ENCODE measurements around the gene UBE2G1.
"Not testable (repeated sequence)": the region's sequence is repeated elsewhere in the genome, so short reads cannot be mapped to it uniquely, and the experiment has no call there.

UBE2G1 gene

GRCh38 chr17:4366327-4367063 lies at the start of gene UBE2G1:
Gene UBE2G1, minus strand, starts transcription at chr17:4366675. Its CDS starts 359 bp downstream, at chr17:4366316.
- peak; percentile 99 for DNase-seq (ENCODE audit: low read depth in 2 of 2)

DNA sequence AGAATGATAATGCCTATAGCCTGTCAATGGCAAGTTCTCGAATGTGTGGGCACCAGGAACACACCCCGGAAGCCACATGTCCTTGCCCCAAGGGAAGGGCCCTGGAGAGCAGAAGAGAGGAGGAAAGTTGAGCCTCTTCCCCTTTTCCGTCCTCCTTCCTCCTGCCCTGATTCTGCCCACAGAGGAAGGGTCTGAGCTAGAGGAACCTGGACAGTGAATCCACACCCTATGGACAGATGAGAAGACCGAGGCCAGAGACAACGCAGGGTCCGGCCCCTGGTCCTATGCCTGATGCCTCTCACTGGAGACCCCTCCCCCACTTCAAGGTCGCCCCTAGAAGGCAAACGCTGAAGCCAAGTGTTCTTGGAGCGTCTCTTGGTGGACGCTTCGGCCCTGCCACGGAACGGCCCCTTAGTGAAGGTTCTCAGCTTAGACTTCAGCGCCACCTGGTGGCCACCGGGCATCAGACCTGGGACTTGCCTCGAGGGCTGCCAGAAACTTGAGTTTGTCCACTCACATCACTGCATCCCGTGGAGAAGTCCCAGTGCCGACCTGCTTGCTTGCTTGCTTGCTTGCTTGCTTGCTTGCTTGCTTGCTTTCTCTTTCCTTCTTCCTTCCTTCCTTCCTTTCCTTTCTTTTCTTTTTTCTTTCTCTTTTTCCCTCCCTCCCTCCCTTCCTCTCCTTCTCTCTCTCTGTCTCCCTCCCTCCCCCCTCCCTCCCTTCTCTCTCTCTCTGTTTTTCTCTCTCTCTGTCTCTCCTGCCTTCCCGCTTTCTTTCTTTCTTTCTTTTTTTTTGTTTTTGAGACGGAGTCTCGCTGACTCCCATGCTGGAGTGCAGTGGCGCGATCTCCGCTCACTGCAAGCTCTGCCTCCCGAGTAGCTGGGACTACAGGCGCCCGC lies 46.7 kb upstream of the UBE2G1 start:
- DNase-seq (ENCODE audit: low read depth in 2 of 2): peak; percentile 91 to 94

DNA sequence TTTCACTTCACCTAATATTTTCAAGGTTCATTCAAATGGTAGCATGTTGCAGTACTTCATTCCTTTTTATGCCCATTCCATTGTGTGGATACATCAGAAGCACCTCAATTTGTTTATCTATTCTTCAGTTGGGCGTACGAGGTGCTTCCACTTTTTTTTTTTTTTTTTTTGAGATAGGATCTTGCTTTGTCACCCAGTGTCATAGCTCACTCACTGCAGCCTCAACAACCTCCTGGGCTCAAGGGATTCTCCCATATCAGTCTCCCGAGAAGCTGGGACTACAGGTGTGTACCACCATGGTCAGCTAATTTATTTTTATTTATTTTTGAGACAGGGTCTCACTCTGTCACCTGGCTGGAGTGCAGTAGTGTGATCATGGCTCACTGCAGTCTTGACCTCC lies 44.7 kb upstream of the UBE2G1 start:
- no peak for DNase-seq (ENCODE audit: low read depth in 2 of 2)

GRCh38 chr17:4409659-4410058 lies 43.2 kb upstream of the UBE2G1 start:
- DNase-seq (ENCODE audit: low read depth in 2 of 2): no peak

GRCh38 chr17:4407851-4408250 lies 41.4 kb upstream of the UBE2G1 start:
- no peak for DNase-seq (ENCODE audit: low read depth in 2 of 2)

- DNase-seq (ENCODE audit: low read depth in 2 of 2): no peak
Observed at GRCh38 chr17:4407216-4407615, 40.7 kb upstream of the UBE2G1 start.

GRCh38 chr17:4406386-4406785 lies 39.9 kb upstream of the UBE2G1 start:
- DNase-seq (ENCODE audit: low read depth in 2 of 2): no peak

GRCh38 chr17:4405699-4406098 lies 39.2 kb upstream of the UBE2G1 start:
- DNase-seq (ENCODE audit: low read depth in 2 of 2): no peak

DNA sequence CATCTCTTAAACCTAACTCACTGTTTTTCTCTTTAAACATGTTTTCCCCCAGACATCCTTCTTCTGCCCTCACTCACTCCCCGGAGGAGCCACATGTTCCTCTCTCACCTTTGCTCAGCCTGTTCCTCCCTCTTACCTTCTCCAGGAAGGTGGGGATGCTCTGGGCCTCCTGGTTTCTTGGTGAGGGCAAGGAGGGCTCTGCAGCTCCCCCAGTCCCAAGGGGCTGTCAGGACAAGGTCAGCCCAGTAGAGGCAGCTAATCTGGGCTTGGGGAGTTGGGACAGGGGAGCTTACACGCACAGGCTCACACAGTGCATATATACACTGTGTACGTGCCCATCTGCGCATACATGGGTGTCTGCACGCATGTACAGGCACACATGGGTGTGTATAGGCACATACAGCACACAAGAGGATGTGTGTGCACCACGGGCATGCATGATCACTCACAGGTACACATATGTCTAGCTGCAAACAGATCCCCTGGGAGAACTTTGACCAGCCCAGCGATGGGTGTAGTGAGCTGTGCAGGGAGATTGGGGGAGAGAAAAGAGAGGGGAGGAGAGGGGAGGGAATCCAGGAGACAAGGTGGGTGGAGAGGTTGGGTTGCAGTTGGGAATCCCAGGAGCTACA lies 38.7 kb upstream of the UBE2G1 start:
- DNase-seq (ENCODE audit: low read depth in 2 of 2): no peak

- no peak for DNase-seq (ENCODE audit: low read depth in 2 of 2)
Observed at GRCh38 chr17:4397840-4398239, 31.4 kb upstream of the UBE2G1 start.

- no peak for DNase-seq (ENCODE audit: low read depth in 2 of 2)
Observed at GRCh38 chr17:4395111-4395478, 28.6 kb upstream of the UBE2G1 start.

GRCh38 chr17:4394208-4395110 lies 28.0 kb upstream of the UBE2G1 start:
- DNase-seq (ENCODE audit: low read depth in 2 of 2): no peak

GRCh38 chr17:4393806-4394205 lies 27.3 kb upstream of the UBE2G1 start:
- DNase-seq (ENCODE audit: low read depth in 2 of 2): no peak

GRCh38 chr17:4389079-4389478 lies 22.6 kb upstream of the UBE2G1 start:
- no peak for DNase-seq (ENCODE audit: low read depth in 2 of 2)

GRCh38 chr17:4387137-4387536 lies 20.7 kb upstream of the UBE2G1 start:
- no peak for DNase-seq (ENCODE audit: low read depth in 2 of 2)

DNA sequence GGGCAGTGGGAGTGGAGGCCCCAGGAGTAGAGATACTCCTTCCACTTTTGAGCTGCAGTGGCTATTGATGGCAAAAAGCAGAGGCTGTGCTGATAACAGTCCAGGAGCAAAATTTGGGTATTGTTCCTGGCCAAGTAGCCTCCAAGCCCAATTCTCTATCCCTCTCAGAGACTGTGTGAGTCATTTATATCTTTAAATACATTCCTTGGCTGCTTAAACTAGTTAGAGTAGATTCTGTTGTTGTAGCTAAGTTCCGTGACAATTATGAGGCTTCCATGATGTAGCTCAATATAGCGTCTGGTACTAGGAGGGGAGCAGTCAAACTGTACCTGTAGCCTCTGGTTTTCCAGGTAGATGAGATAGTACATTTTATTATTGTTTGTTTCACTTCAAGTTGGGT lies 19.9 kb upstream of the UBE2G1 start:
- DNase-seq (ENCODE audit: low read depth in 2 of 2): no peak

DNA sequence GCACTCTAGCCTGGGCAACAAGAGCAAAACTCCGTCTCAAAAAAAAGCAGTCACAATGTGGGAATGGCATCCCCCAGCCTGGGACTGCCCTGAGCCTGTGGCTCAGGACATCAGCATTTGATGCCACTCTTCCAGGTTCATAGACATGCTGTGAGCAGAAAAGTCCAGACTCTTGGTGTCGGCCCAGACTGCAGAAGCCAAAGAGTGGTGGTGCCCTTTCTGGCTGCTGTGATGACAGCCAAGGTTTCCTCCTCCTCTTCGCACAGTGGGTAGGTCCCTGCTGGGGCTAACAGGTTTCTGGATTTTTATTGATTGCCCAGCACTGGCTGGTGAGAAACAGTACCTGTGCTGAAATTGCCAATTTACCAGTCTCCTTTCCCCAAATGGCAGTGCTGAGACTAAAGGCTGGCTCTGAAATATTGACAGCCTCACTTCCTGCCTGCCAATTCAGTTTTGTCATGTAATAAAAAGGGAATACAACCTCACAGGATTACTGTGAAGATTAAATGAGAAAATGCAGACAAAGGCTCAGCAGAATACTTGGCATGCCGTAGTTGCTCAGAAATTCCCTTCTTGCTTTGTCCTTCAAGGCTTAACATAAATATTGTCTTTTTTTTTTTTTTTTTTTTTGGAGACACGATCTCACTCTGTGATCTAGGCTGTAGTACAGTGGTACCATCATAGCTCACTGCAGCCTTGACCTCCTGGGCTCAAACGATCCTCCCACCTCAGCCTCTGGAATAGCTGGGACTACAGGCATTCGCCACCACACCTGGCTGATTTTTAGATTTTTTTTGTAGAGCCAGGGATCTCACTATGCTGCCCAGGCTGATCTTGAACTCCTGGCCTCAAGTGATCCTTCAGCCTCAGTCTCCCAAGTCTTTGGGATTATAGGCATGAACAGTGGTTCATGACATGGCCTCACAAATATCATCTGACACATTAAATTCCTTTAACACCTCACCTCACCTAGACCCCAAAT lies 15.5 kb upstream of the UBE2G1 start:
- no peak for DNase-seq (ENCODE audit: low read depth in 2 of 2)

DNA sequence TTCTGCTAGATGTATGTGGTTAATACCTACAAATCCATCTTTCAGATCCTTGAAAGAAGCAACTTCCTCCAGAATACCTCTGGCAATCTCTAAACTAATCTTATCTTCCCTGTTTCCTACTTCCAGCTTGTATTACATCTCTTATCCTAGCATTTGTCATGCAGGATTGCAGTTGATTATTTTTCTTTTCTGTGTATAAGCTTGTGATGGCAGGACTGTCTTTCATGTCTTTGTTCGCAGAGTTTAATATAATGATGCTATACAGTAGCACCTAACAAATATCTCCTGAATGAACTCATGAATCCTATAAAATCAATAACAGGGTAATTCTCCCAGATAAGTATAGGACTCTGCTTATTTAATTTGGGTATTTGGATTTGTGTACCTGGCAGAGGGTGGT lies 12.2 kb upstream of the UBE2G1 start:
- DNase-seq (ENCODE audit: low read depth in 2 of 2): no peak

- DNase-seq (ENCODE audit: low read depth in 2 of 2): not testable (repeated sequence)
Observed at GRCh38 chr17:4377247-4377646, 10.8 kb upstream of the UBE2G1 start.

GRCh38 chr17:4375796-4376440 lies 9.4 kb upstream of the UBE2G1 start:
- DNase-seq (ENCODE audit: low read depth in 2 of 2): not testable (repeated sequence)

Data from stimulated activated CD4-positive, alpha-beta T cell treated with anti-CD3 and anti-CD28 coated beads, Interleukin-1b, Interleukin-23, amount 100 ng/mL, for 4 hours (primary cell).